ENCODE data around the gene PCNX3. TPM values are rescaled to one million over a fixed set of nuclear protein-coding genes. Genes with fewer than 3 reads are reported as not detected.
A peak's percentile ranks its signal among the peaks of the same experiment; 100 is the strongest.

Gene PCNX3
- total RNA-seq, 3 donors from 2014 or later, result 55.8 to 59.7 (median 59.5) TPM

GRCh38 chr11:65617136-65617850 lies 1.7 kb downstream of the PCNX3 start:
- Mint-ChIP-seq H3K27me3 (ENCODE audit: low read depth) (no peaks in the 10 kb centered on the region), H3K9me3 (no peaks in the 10 kb centered on the region), H3K4me1 (ENCODE audit: low read depth) (peaks cover 27% of the 10 kb centered on the region), H3K36me3 (ENCODE audit: insufficient read depth) (peaks cover 17% of the 10 kb centered on the region), H3K4me3 (peak overlapping the region; percentile 95)
- DNase-seq (no peak), ATAC-seq (no peak)

- no peaks in the 10 kb centered on the region for H3K27me3 Mint-ChIP-seq (ENCODE audit: low read depth)
These were observed 2.6 kb downstream of the PCNX3 start for GRCh38 chr11:65617990-65618751.

GRCh38 chr11:65618763-65619162 lies 3.2 kb downstream of the PCNX3 start:
- H3K36me3 Mint-ChIP-seq (ENCODE audit: insufficient read depth), result peaks cover 21% of the 10 kb centered on the region
- H3K27me3 Mint-ChIP-seq (ENCODE audit: low read depth), result no peaks in the 10 kb centered on the region
- no peak overlapping the region for H3K4me3 Mint-ChIP-seq
- H3K9me3 Mint-ChIP-seq, result no peaks in the 10 kb centered on the region
- peaks cover 18% of the 10 kb centered on the region for H3K4me1 Mint-ChIP-seq (ENCODE audit: low read depth)
- no peak for DNase-seq
- no peak for ATAC-seq

More at GRCh38 chr11:65617990-65618751, 2.6 kb downstream of the PCNX3 start:
- DNase-seq (no peak), ATAC-seq (no peak)
- peaks cover 21% of the 10 kb centered on the region for H3K36me3 Mint-ChIP-seq (ENCODE audit: insufficient read depth)
- peaks cover 20% of the 10 kb centered on the region for H3K4me1 Mint-ChIP-seq (ENCODE audit: low read depth)
- no peaks in the 10 kb centered on the region for H3K9me3 Mint-ChIP-seq
- H3K4me3 Mint-ChIP-seq, result peak overlapping the region; percentile 95

GRCh38 chr11:65619281-65619928 lies 3.8 kb downstream of the PCNX3 start:
- ATAC-seq, result no peak
- peak overlapping the region; percentile 19 for H3K4me3 Mint-ChIP-seq
- H3K4me1 Mint-ChIP-seq (ENCODE audit: low read depth), result peaks cover 18% of the 10 kb centered on the region
- peaks cover 24% of the 10 kb centered on the region for H3K36me3 Mint-ChIP-seq (ENCODE audit: insufficient read depth)
- DNase-seq, result no peak
- H3K9me3 Mint-ChIP-seq, result no peaks in the 10 kb centered on the region
- H3K27me3 Mint-ChIP-seq (ENCODE audit: low read depth), result no peaks in the 10 kb centered on the region

GRCh38 chr11:65620666-65621065 lies 5.1 kb downstream of the PCNX3 start:
- Mint-ChIP-seq H3K27me3 (ENCODE audit: low read depth) (no peaks in the 10 kb centered on the region), H3K36me3 (ENCODE audit: insufficient read depth) (peaks cover 25% of the 10 kb centered on the region), H3K9me3 (no peaks in the 10 kb centered on the region), H3K4me3 (no peak overlapping the region), H3K4me1 (ENCODE audit: low read depth) (peaks cover 18% of the 10 kb centered on the region)
- no peak for ATAC-seq
- no peak for DNase-seq

GRCh38 chr11:65621460-65621859 lies 5.9 kb downstream of the PCNX3 start:
- peaks cover 24% of the 10 kb centered on the region for H3K4me1 Mint-ChIP-seq (ENCODE audit: low read depth)
- no peaks in the 10 kb centered on the region for H3K27me3 Mint-ChIP-seq (ENCODE audit: low read depth)
- ATAC-seq (no peak), DNase-seq (no peak)
- no peaks in the 10 kb centered on the region for H3K9me3 Mint-ChIP-seq
- H3K36me3 Mint-ChIP-seq (ENCODE audit: insufficient read depth), result peaks cover 29% of the 10 kb centered on the region
- H3K4me3 Mint-ChIP-seq, result no peak overlapping the region

GRCh38 chr11:65622011-65622410 lies 6.4 kb downstream of the PCNX3 start:
- no peak overlapping the region for H3K4me3 Mint-ChIP-seq
- no peak for ATAC-seq
- peaks cover 29% of the 10 kb centered on the region for H3K36me3 Mint-ChIP-seq (ENCODE audit: insufficient read depth)
- H3K27me3 Mint-ChIP-seq (ENCODE audit: low read depth), result no peaks in the 10 kb centered on the region
- DNase-seq, result no peak
- no peaks in the 10 kb centered on the region for H3K9me3 Mint-ChIP-seq
- H3K4me1 Mint-ChIP-seq (ENCODE audit: low read depth), result peaks cover 18% of the 10 kb centered on the region

- no peak overlapping the region for H3K4me3 Mint-ChIP-seq
- ATAC-seq, result no peak
- peaks cover 10% of the 10 kb centered on the region for H3K4me1 Mint-ChIP-seq (ENCODE audit: low read depth)
- H3K27me3 Mint-ChIP-seq (ENCODE audit: low read depth), result no peaks in the 10 kb centered on the region
- no peak for DNase-seq
- peaks cover 32% of the 10 kb centered on the region for H3K36me3 Mint-ChIP-seq (ENCODE audit: insufficient read depth)
- H3K9me3 Mint-ChIP-seq, result no peaks in the 10 kb centered on the region
These were observed 7.6 kb downstream of the PCNX3 start for GRCh38 chr11:65623177-65623576.

- DNase-seq, result no peak
- H3K36me3 Mint-ChIP-seq (ENCODE audit: insufficient read depth), result peaks cover 31% of the 10 kb centered on the region
- no peaks in the 10 kb centered on the region for H3K9me3 Mint-ChIP-seq
- ATAC-seq, result no peak
- H3K4me3 Mint-ChIP-seq, result no peak overlapping the region
- H3K27me3 Mint-ChIP-seq (ENCODE audit: low read depth), result no peaks in the 10 kb centered on the region
- H3K4me1 Mint-ChIP-seq (ENCODE audit: low read depth), result peaks cover 10% of the 10 kb centered on the region
These were observed 8.5 kb downstream of the PCNX3 start for GRCh38 chr11:65623852-65624616.

- Mint-ChIP-seq H3K9me3 (no peaks in the 10 kb centered on the region), H3K27me3 (ENCODE audit: low read depth) (no peaks in the 10 kb centered on the region), H3K36me3 (ENCODE audit: insufficient read depth) (peaks cover 28% of the 10 kb centered on the region), H3K4me3 (no peak overlapping the region), H3K4me1 (ENCODE audit: low read depth) (peaks cover 8% of the 10 kb centered on the region)
- ATAC-seq (no peak), DNase-seq (no peak)
These were observed 9.5 kb downstream of the PCNX3 start for GRCh38 chr11:65624931-65625627.

GRCh38 chr11:65625628-65626342 lies 10.2 kb downstream of the PCNX3 start:
- Mint-ChIP-seq H3K36me3 (ENCODE audit: insufficient read depth) (peaks cover 28% of the 10 kb centered on the region), H3K9me3 (no peaks in the 10 kb centered on the region), H3K4me1 (ENCODE audit: low read depth) (peaks cover 8% of the 10 kb centered on the region), H3K27me3 (ENCODE audit: low read depth) (no peaks in the 10 kb centered on the region), H3K4me3 (no peak overlapping the region)
- DNase-seq (peak; percentile 50), ATAC-seq (peak; percentile 64 to 70)

- no peak for ATAC-seq
- Mint-ChIP-seq H3K4me3 (no peak overlapping the region), H3K4me1 (ENCODE audit: low read depth) (peaks cover 6% of the 10 kb centered on the region), H3K9me3 (no peaks in the 10 kb centered on the region), H3K27me3 (ENCODE audit: low read depth) (no peaks in the 10 kb centered on the region), H3K36me3 (ENCODE audit: insufficient read depth) (peaks cover 24% of the 10 kb centered on the region)
- no peak for DNase-seq
These were observed 11.6 kb downstream of the PCNX3 start for GRCh38 chr11:65627202-65627601.

GRCh38 chr11:65629579-65629978 lies 14.0 kb downstream of the PCNX3 start:
- no peaks in the 10 kb centered on the region for H3K9me3 Mint-ChIP-seq
- peaks cover 16% of the 10 kb centered on the region for H3K36me3 Mint-ChIP-seq (ENCODE audit: insufficient read depth)
- no peaks in the 10 kb centered on the region for H3K27me3 Mint-ChIP-seq (ENCODE audit: low read depth)
- DNase-seq, result no peak
- H3K4me3 Mint-ChIP-seq, result no peak overlapping the region
- peaks cover 13% of the 10 kb centered on the region for H3K4me1 Mint-ChIP-seq (ENCODE audit: low read depth)
- ATAC-seq, result no peak
